ENCODE measurements around the gene MX2.

Gene MX2

GRCh38 chr21:41325138-41325912 is 36.5 kb upstream of the MX2 start:
- no peaks in the 10 kb centered on the region for H3K36me3 ChIP-seq (ENCODE audit: insufficient read depth, low read length)
- H3K9ac ChIP-seq (ENCODE audit: low read depth, low read length) = no peak overlapping the region
- no peaks in the 10 kb centered on the region for H3K9me3 ChIP-seq (ENCODE audit: control insufficient read depth, insufficient read depth, low read length)
- H3K4me1 ChIP-seq (ENCODE audit: insufficient read depth, low read length) = no peaks in the 10 kb centered on the region; the same call in 1 of the 2 replicates

DNA sequence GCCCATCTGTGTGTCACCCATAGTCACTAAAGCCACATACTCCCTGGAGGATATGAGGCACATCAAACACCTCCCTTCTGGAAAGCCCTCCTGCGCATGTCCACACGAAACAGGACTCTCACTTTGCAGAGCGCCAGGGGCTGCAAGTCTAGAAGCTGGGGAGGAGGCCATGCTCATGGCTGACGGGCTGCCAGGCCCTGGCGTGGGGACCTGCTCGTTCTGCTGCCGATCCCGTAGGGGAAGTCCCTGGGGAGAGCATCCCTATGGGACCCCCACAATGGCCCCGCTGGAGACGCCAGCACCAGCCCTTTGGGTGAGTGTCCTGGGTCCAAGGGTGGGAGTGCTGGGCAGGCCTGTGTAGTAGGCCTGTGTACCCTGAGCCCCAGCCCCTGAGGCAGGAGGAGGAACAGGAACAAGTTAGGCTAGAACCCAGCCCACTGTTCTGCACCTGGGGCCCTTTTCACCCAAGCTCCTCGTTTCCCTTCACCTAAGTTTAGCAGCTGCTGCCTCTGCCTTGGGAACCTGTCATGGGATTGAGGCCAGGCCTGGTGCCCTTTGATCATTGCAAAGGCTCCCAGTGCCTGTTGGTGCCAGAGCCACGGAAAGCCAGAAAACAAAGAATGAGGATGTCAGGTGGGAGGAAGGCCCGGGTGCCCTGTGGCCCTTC is 35.3 kb upstream of the MX2 start:
- Histone ChIP-seq H3K9ac (ENCODE audit: low read depth, low read length) (no peak overlapping the region), H3K4me1 (ENCODE audit: insufficient read depth, low read length) (no peaks in the 10 kb centered on the region; the same call in 1 of the 2 replicates), H3K36me3 (ENCODE audit: insufficient read depth, low read length) (no peaks in the 10 kb centered on the region)

DNA sequence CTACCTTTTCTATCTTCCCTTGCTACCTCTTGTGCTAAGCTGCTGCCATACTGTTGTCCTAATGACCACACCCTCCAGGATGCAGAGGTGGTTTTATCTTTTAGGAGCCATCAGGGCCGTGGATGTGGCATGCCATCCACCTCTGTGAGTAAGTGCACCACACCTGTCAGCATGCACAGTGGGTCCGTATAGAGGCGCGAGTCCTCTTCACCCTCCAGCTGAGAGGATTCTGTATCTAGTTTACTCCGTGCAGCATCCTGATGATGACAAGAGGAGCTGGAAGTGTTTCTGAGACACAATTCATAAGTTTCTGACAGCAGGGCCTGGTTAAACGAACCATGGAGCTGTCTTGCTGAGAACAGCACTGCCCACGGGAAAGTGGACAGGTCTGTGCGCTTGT is 34.1 kb upstream of the MX2 start:
- Histone ChIP-seq H3K9ac (ENCODE audit: low read depth, low read length) (no peak overlapping the region), H3K4me1 (ENCODE audit: insufficient read depth, low read length) (no peaks in the 10 kb centered on the region; the same call in 1 of the 2 replicates), H3K9me3 (ENCODE audit: control insufficient read depth, insufficient read depth, low read length) (peaks cover 2% of the 10 kb centered on the region; the same call in 1 of the 2 replicates), H3K36me3 (ENCODE audit: insufficient read depth, low read length) (no peaks in the 10 kb centered on the region)

More for the DNA sequence above, 35.3 kb upstream of the MX2 start:
- H3K9me3 ChIP-seq (ENCODE audit: control insufficient read depth, insufficient read depth, low read length) = no peaks in the 10 kb centered on the region

GRCh38 chr21:41328660-41329607 is 32.9 kb upstream of the MX2 start:
- H3K9ac ChIP-seq (ENCODE audit: low read depth, low read length) = no peak overlapping the region
- no peaks in the 10 kb centered on the region for H3K36me3 ChIP-seq (ENCODE audit: insufficient read depth, low read length)
- peaks cover 2% of the 10 kb centered on the region; the same call in 1 of the 2 replicates for H3K9me3 ChIP-seq (ENCODE audit: control insufficient read depth, insufficient read depth, low read length)
- H3K4me1 ChIP-seq (ENCODE audit: insufficient read depth, low read length) = no peaks in the 10 kb centered on the region

DNA sequence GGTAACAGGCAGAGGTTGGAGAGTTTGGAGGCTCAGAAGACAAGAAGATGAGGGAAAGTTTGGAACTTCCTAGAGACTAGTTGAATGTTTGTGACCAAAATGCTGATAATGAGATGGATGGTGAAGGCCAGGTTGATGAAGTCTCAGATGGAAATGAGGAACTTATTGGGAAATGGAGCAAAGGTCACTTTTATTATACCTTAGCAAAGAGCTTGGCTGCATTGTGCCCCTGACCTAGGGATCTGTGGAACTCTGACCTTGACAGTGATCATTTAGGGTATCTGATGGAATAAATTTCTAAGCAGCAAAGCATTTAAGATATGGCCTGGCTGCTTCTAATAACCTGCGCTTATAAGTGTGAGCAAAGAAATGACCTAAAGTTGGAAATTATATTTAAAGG is 28.1 kb upstream of the MX2 start:
- Histone ChIP-seq H3K36me3 (ENCODE audit: insufficient read depth, low read length) (no peaks in the 10 kb centered on the region), H3K4me1 (ENCODE audit: insufficient read depth, low read length) (no peaks in the 10 kb centered on the region), H3K9me3 (ENCODE audit: control insufficient read depth, insufficient read depth, low read length) (peaks cover 6% of the 10 kb centered on the region; the same call in 1 of the 2 replicates), H3K9ac (ENCODE audit: low read depth, low read length) (no peak overlapping the region)

GRCh38 chr21:41337515-41337914 is 24.3 kb upstream of the MX2 start:
- H3K9ac ChIP-seq (ENCODE audit: low read depth, low read length) = no peak overlapping the region
- peaks cover 4% of the 10 kb centered on the region; the same call in 1 of the 2 replicates for H3K9me3 ChIP-seq (ENCODE audit: control insufficient read depth, insufficient read depth, low read length)
- H3K4me1 ChIP-seq (ENCODE audit: insufficient read depth, low read length) = no peaks in the 10 kb centered on the region
- no peaks in the 10 kb centered on the region for H3K36me3 ChIP-seq (ENCODE audit: insufficient read depth, low read length)

- no peak overlapping the region for H3K9ac ChIP-seq (ENCODE audit: low read depth, low read length)
- peaks cover 4% of the 10 kb centered on the region; the same call in 1 of the 2 replicates for H3K9me3 ChIP-seq (ENCODE audit: control insufficient read depth, insufficient read depth, low read length)
- H3K36me3 ChIP-seq (ENCODE audit: insufficient read depth, low read length) = no peaks in the 10 kb centered on the region; the same call in 1 of the 2 replicates
- no peaks in the 10 kb centered on the region for H3K4me1 ChIP-seq (ENCODE audit: insufficient read depth, low read length)
Measured at GRCh38 chr21:41338455-41338854, 23.4 kb upstream of the MX2 start.

DNA sequence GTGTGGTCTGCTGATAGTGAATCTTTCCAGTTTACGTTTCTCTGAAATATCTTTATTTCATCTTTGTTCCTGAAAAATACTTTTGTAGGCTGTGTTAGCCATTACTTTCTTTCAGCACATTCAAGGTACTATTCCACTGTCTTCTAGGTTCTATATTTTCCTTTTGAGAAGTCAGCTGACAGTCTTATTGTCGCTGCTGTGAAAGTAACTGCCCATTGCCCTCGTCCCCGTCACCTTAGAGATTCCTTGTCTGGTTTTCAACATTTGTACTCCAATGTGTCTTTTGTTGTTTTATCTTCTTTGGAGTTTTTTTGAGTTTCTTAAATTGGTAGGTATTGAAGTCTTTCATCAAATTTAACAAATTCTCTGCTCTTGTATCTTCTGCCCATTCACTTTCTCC is 19.8 kb upstream of the MX2 start:
- Histone ChIP-seq H3K9me3 (ENCODE audit: control insufficient read depth, insufficient read depth, low read length) (no peaks in the 10 kb centered on the region; the same call in 1 of the 2 replicates), H3K4me1 (ENCODE audit: insufficient read depth, low read length) (no peaks in the 10 kb centered on the region), H3K36me3 (ENCODE audit: insufficient read depth, low read length) (no peaks in the 10 kb centered on the region; the same call in 1 of the 2 replicates), H3K9ac (ENCODE audit: low read depth, low read length) (no peak overlapping the region)

GRCh38 chr21:41344146-41344545 is 17.7 kb upstream of the MX2 start:
- Histone ChIP-seq H3K4me1 (ENCODE audit: insufficient read depth, low read length) (no peaks in the 10 kb centered on the region), H3K9ac (ENCODE audit: low read depth, low read length) (no peak overlapping the region), H3K36me3 (ENCODE audit: insufficient read depth, low read length) (no peaks in the 10 kb centered on the region; the same call in 1 of the 2 replicates), H3K9me3 (ENCODE audit: control insufficient read depth, insufficient read depth, low read length) (no peaks in the 10 kb centered on the region; the same call in 1 of the 2 replicates)

GRCh38 chr21:41345356-41345755 is 16.5 kb upstream of the MX2 start:
- Histone ChIP-seq H3K4me1 (ENCODE audit: insufficient read depth, low read length) (no peaks in the 10 kb centered on the region), H3K9me3 (ENCODE audit: control insufficient read depth, insufficient read depth, low read length) (no peaks in the 10 kb centered on the region; the same call in 1 of the 2 replicates), H3K9ac (ENCODE audit: low read depth, low read length) (no peak overlapping the region), H3K36me3 (ENCODE audit: insufficient read depth, low read length) (no peaks in the 10 kb centered on the region; the same call in 1 of the 2 replicates)

DNA sequence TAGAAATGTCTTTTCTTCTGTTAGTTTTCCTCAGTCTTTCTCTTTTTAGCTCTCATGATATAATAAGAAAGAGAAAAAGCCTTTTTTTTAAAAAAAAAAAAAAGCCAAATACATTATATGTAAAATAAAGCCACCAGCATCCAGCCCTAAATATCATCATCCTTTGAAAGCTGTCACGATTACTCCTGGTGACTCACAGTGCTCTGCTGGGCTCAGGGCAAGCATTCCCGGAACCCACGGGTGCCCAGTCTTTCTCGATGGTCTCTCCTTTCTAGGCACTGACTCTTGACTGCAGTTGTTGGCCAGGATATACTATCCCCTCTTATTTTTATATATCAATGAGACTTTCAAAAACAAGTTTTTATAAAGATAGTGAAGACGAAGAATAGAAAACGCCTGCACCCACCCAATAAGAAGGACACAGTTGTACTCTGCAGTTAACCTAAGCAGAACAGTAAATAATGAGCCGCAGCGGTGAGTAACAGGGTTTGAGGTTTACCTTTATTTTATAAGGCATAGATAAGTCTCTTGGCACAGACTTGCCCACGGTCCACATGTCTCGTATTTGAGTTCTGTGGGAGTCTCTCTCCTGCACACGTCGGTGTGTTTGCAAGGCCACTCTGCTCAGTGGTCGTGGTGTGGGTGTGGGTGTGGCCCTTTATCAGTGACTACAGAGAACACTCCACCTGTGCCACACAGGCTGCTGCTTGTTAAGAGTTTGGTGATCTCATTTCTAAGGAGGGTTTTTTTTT is 15.7 kb upstream of the MX2 start:
- H3K4me1 ChIP-seq (ENCODE audit: insufficient read depth, low read length) = no peaks in the 10 kb centered on the region
- no peaks in the 10 kb centered on the region; the same call in 1 of the 2 replicates for H3K9me3 ChIP-seq (ENCODE audit: control insufficient read depth, insufficient read depth, low read length)
- H3K36me3 ChIP-seq (ENCODE audit: insufficient read depth, low read length) = no peaks in the 10 kb centered on the region; the same call in 1 of the 2 replicates
- no peak overlapping the region for H3K9ac ChIP-seq (ENCODE audit: low read depth, low read length)

DNA sequence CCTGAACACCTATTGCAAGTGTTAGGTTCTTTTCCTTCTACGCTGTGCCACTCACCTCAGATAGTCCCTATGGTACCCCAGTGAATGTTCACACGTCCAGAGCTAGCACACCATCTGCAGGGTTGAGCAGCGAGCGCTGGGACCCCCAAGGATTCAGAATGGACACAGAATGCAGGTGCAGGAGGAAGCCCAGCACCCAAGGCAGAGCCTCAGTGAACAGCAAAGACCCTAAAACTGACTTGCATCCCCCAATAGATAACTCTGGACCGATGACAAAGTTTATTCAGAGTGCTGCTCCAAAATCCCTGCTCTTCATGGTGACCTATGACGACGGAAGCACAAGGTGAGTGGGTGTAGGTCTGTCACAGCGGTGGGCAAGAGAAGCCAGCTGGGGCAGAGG is 15.1 kb upstream of the MX2 start:
- no peaks in the 10 kb centered on the region; the same call in 1 of the 2 replicates for H3K36me3 ChIP-seq (ENCODE audit: insufficient read depth, low read length)
- no peak overlapping the region for H3K9ac ChIP-seq (ENCODE audit: low read depth, low read length)

GRCh38 chr21:41348434-41348833 is 13.4 kb upstream of the MX2 start:
- H3K9me3 ChIP-seq (ENCODE audit: control insufficient read depth, insufficient read depth, low read length) = no peaks in the 10 kb centered on the region
- H3K4me1 ChIP-seq (ENCODE audit: insufficient read depth, low read length) = no peaks in the 10 kb centered on the region
- H3K9ac ChIP-seq (ENCODE audit: low read depth, low read length) = no peak overlapping the region
- no peaks in the 10 kb centered on the region for H3K36me3 ChIP-seq (ENCODE audit: insufficient read depth, low read length)

More for the DNA sequence above, 15.1 kb upstream of the MX2 start:
- no peaks in the 10 kb centered on the region; the same call in 1 of the 2 replicates for H3K9me3 ChIP-seq (ENCODE audit: control insufficient read depth, insufficient read depth, low read length)
- no peaks in the 10 kb centered on the region for H3K4me1 ChIP-seq (ENCODE audit: insufficient read depth, low read length)
